IMR-90 (cell line): ENCODE results near the gene NKAIN4. TPM values are rescaled to one million over a fixed set of nuclear protein-coding genes. Genes with fewer than 3 reads are reported as not detected.

Source experiments
- ATAC-seq: fragments of 200-7000 bp; cut with Tn5 transposase; 2 replicates; pipeline ENCODE4 v1.9.1; 2020; ENCODE audit warnings: low read depth, mild to moderate bottlenecking, moderate library complexity
- BruUV-seq: library from RNA; stranded (reverse); fragments of 400-500 nt; replicated peaks from 2 replicates; lab custom pipeline; 2021; lab: Mats Ljungman, UMichigan
- CTCF ChIA-PET: fragments of 300-600 bp; formaldehyde crosslinking; extraction: SDS; loops from one replicate; lab custom pipeline; 2021; ENCODE audit warnings: antibody characterized with exemption; lab: Yijun Ruan, JAX
- POLR2A ChIA-PET: fragments of 300-600 bp; sonication (Branson Sonifier 250); formaldehyde crosslinking; loops from one replicate; lab custom pipeline; 2022; ENCODE audit warnings: antibody characterized with exemption; ENCODE audit not compliant: unreplicated experiment; lab: Charles Lee
- DNase-seq: peaks from one replicate; pipeline ENCODE4 v3.0.0; 2013
- H2AFZ ChIP-seq: replicated peaks from 2 replicates; pipeline ENCODE3; 2013; ENCODE audit warnings: low read length, mild to moderate bottlenecking; ENCODE audit not compliant: poor library complexity
- H2AK5ac ChIP-seq: 2 replicates; pipeline ENCODE4 v1.6.1; 2013; ENCODE audit warnings: low read depth, low read length, inconsistent platforms
- H2AK9ac ChIP-seq: replicated peaks from 2 replicates; pipeline ENCODE3; 2013; ENCODE audit warnings: mild to moderate bottlenecking, low read depth, low read length, moderate library complexity; ENCODE audit not compliant: poor library complexity
- H2BK120ac ChIP-seq: 2 replicates; pipeline ENCODE4 v1.6.1; 2013; ENCODE audit warnings: low read depth, low read length, inconsistent platforms
- H2BK15ac ChIP-seq: 3 replicates; pipeline ENCODE4 v1.6.1; 2013; ENCODE audit warnings: low read depth, low read length, inconsistent platforms
- H2BK20ac ChIP-seq: 2 replicates; pipeline ENCODE4 v1.6.1; 2013; ENCODE audit warnings: low read depth, mild to moderate bottlenecking, inconsistent platforms, low read length, moderate library complexity
- H2BK5ac ChIP-seq: 2 replicates; pipeline ENCODE4 v1.6.1; 2013; ENCODE audit warnings: mild to moderate bottlenecking, low read depth, low read length, inconsistent platforms; ENCODE audit not compliant: poor library complexity, severe bottlenecking
- H3K14ac ChIP-seq: replicated peaks from 2 replicates; pipeline ENCODE4 v1.6.1; 2013; ENCODE audit warnings: low read depth, low read length, inconsistent platforms
- H3K18ac ChIP-seq: 2 replicates; pipeline ENCODE4 v1.6.1; 2013; ENCODE audit warnings: low read depth, low read length, control low read depth
- H3K23ac ChIP-seq: 2 replicates; pipeline ENCODE4 v1.6.1; 2013; ENCODE audit warnings: low read depth, low read length, inconsistent platforms
- H3K27ac ChIP-seq: 2 replicates; pipeline ENCODE4 v1.5.1; 2013; ENCODE audit warnings: mild to moderate bottlenecking, control low read depth, low read length; ENCODE audit not compliant: insufficient read depth
- H3K27me3 ChIP-seq: 2 replicates; pipeline ENCODE4 v1.6.1; 2013; ENCODE audit warnings: low read length; ENCODE audit not compliant: control insufficient read depth, insufficient read depth
- H3K36me3 ChIP-seq: 2 replicates; pipeline ENCODE4 v1.6.1; 2013; ENCODE audit warnings: low read length, mixed read lengths; ENCODE audit not compliant: control insufficient read depth, insufficient read depth
- H3K4ac ChIP-seq: 2 replicates; pipeline ENCODE4 v1.6.1; 2013; ENCODE audit warnings: low read depth, low read length, inconsistent platforms
- H3K4me1 ChIP-seq: 2 replicates; pipeline ENCODE4 v1.6.1; 2013; ENCODE audit warnings: low read length, mixed read lengths; ENCODE audit not compliant: control insufficient read depth, insufficient read depth
- H3K4me2 ChIP-seq: 2 replicates; pipeline ENCODE4 v1.6.1; 2013; ENCODE audit warnings: low read depth, mild to moderate bottlenecking, control low read depth, low read length, moderate library complexity
- H3K4me3 ChIP-seq: 2 replicates; pipeline ENCODE4 v1.5.1; 2013; ENCODE audit warnings: low read depth, mild to moderate bottlenecking, control low read depth, low read length, moderate library complexity; ENCODE audit not compliant: insufficient read depth
- H3K56ac ChIP-seq: 2 replicates; pipeline ENCODE4 v1.6.1; 2013; ENCODE audit warnings: low read length, inconsistent platforms; ENCODE audit not compliant: insufficient read depth; ENCODE audit errors: extremely low read depth
- H3K79me1 ChIP-seq, 2 experiments: 2 replicates each; pipeline ENCODE4 v1.6.1; 2013; ENCODE audit warnings: low read length in 2 of 2, inconsistent platforms in 1 of 2, low read depth in 1 of 2
- H3K9ac ChIP-seq: 2 replicates; pipeline ENCODE4 v1.6.1; 2013; ENCODE audit warnings: low read depth, low read length, control low read depth
- H3K9me1 ChIP-seq: 2 replicates; pipeline ENCODE4 v1.6.1; 2013; ENCODE audit warnings: low read length, inconsistent platforms; ENCODE audit not compliant: insufficient read depth
- H3K9me3 ChIP-seq: 2 replicates; pipeline ENCODE4 v1.6.1; 2013; ENCODE audit warnings: low read length; ENCODE audit not compliant: control insufficient read depth, insufficient read depth
- H4K20me1 ChIP-seq: 2 replicates; pipeline ENCODE4 v1.6.1; 2013; ENCODE audit warnings: low read length, inconsistent platforms; ENCODE audit not compliant: insufficient read depth
- H4K5ac ChIP-seq: 2 replicates; pipeline ENCODE4 v1.6.1; 2013; ENCODE audit warnings: mild to moderate bottlenecking, low read depth, low read length, control low read depth
- H4K8ac ChIP-seq, 2 experiments: 2 replicates each; pipeline ENCODE4 v1.6.1; 2013; ENCODE audit warnings: low read depth in 2 of 2, low read length in 2 of 2, control low read depth in 1 of 2, inconsistent platforms in 1 of 2
- H4K91ac ChIP-seq: 2 replicates; pipeline ENCODE4 v1.6.1; 2013; ENCODE audit warnings: low read depth, low read length, inconsistent platforms; ENCODE audit not compliant: insufficient read depth
- POLR2A ChIP-seq: IDR thresholded peaks from 2 replicates; pipeline ENCODE4 v1.6.1; 2012; ENCODE audit warnings: mild to moderate bottlenecking, low read depth, low read length
- WGBS, 2 experiments: methylation state at CpG; one replicate each; pipeline versions ENCODE4 v1.1.5 to v1.1.7; 2013; ENCODE audit warnings: missing lambda C conversion rate in 2 of 2; ENCODE audit not compliant: insufficient read length in 1 of 2; ENCODE audit errors: extremely low coverage in 2 of 2; 5-methylcytosine and 5-hydroxymethylcytosine counted together
- dilution Hi-C: fragments of 300-500 bp; cut with HindIII; formaldehyde crosslinking; loops from one replicate; pipeline ENCODE4 v1.14.3; 2018; ENCODE audit warnings: low sequenced_read_pairs; ENCODE audit not compliant: unreplicated experiment
- in situ Hi-C: fragments of 300-500 bp; cut with MboI; formaldehyde crosslinking; loops from 3 replicates; pipeline ENCODE4 v1.14.3; 2019; ENCODE audit warnings: low sequenced_read_pairs, inconsistent platforms, mixed read lengths
- intact Hi-C: fragments of 100-400 bp; cut with micrococcal nuclease; formaldehyde crosslinking; loops from 2 replicates; pipeline ENCODE4 v1.10.0; 2022
- polyA plus RNA-seq, 3 experiments: library from polyadenylated mRNA; depleted of rRNA; stranded (reverse); fragments of >200 nt; gene quantifications; 2 replicates each; pipeline ENCODE4 v1.2.3, GENCODE V29; 2012; ENCODE audit warnings: low replicate concordance in 1 of 3
- total RNA-seq: library from RNA; depleted of rRNA; stranded (reverse); fragments of >200 nt; gene quantifications from 2 replicates; pipeline ENCODE4 v1.2.3, GENCODE V29; 2012
- TF ChIP-seq, protein P1 (sequence below): conservative IDR thresholded peaks from 2 replicates; pipeline ENCODE4 v1.5.1; 2012; ENCODE audit warnings: mild to moderate bottlenecking, low read depth, low read length, improper control_type of control experiment

NKAIN4 gene
- total and polyA plus RNA-seq, 2 of the 4 experiments (the other 2 are of a cell fraction) = not detected

DNA sequence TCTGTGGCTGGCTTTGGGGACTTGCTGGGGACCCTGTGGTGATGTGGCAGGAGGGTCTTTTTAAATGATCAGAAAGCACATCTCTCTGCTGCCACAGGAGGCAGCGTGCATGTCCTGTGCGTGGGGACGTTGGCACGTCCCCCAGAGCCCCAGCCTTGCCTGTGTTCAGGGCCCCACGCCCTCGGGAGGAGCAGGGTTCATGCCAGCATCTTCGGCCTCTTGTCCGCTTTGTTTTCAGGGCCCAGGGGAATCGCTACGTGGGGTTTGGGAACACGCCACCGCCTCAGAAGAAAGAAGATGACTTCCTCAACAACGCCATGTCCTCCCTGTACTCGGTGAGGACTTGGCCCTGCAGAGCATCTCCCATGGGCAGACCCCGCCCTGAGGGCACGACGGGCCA is 24.4 kb upstream of the NKAIN4 start:
- Histone ChIP-seq H2BK20ac (no peak overlapping the region), H2BK120ac (no peak overlapping the region), H3K56ac (no peak overlapping the region), H4K20me1 (peaks cover 81% of the 10 kb centered on the region), H3K27me3 (no peaks in the 10 kb centered on the region), H4K91ac (no peak overlapping the region), H3K23ac (no peak overlapping the region), H3K9me1 (peaks cover 6% of the 10 kb centered on the region; the same call in 1 of the 2 replicates), H3K4me2 (no peak overlapping the region), H3K27ac (no peak overlapping the region), H3K9ac (no peak overlapping the region), H2BK15ac (no peak overlapping the region), H2AK5ac (no peak overlapping the region), H3K36me3 (peaks cover 73% of the 10 kb centered on the region), H3K4me3 (no peak overlapping the region), H3K4me1 (peaks cover 11% of the 10 kb centered on the region), H4K8ac (no peak overlapping the region), H4K5ac (no peak overlapping the region), H3K9me3 (no peaks in the 10 kb centered on the region), H2AFZ (no peak overlapping the region), H3K18ac (no peak overlapping the region), H2BK5ac (no peak overlapping the region), H3K79me1 (peaks cover 18 to 53% of the 10 kb centered on the region in 2 experiments), H3K14ac (no peak overlapping the region), H3K4ac (no peak overlapping the region), H2AK9ac (no peak overlapping the region)
- in situ Hi-C loops (no loop called here), intact Hi-C loops (no loop called here), dilution Hi-C loops (no loop called here)
- ATAC-seq (no peak), DNase-seq (no peak)
- no TSS peak for BruUV-seq
- ChIA-PET CTCF (no interaction called here), POLR2A (no interaction called here)
- TF ChIP-seq POLR2A = no peak
- TF ChIP-seq, protein P1, sequence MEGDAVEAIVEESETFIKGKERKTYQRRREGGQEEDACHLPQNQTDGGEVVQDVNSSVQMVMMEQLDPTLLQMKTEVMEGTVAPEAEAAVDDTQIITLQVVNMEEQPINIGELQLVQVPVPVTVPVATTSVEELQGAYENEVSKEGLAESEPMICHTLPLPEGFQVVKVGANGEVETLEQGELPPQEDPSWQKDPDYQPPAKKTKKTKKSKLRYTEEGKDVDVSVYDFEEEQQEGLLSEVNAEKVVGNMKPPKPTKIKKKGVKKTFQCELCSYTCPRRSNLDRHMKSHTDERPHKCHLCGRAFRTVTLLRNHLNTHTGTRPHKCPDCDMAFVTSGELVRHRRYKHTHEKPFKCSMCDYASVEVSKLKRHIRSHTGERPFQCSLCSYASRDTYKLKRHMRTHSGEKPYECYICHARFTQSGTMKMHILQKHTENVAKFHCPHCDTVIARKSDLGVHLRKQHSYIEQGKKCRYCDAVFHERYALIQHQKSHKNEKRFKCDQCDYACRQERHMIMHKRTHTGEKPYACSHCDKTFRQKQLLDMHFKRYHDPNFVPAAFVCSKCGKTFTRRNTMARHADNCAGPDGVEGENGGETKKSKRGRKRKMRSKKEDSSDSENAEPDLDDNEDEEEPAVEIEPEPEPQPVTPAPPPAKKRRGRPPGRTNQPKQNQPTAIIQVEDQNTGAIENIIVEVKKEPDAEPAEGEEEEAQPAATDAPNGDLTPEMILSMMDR = no peak
- 93% methylated on average over 13 of the region's 17 CpGs; no CpG with 5 or more reads in 1 of the 2 experiments for WGBS, 2 experiments
